Measurements from ENCODE around the gene CCDC24. TPM values are rescaled to one million over a fixed set of nuclear protein-coding genes. Genes with fewer than 3 reads are reported as not detected.

Gene CCDC24
- total RNA-seq, 1 donor from 2014 or later: 12.4 TPM

DNA sequence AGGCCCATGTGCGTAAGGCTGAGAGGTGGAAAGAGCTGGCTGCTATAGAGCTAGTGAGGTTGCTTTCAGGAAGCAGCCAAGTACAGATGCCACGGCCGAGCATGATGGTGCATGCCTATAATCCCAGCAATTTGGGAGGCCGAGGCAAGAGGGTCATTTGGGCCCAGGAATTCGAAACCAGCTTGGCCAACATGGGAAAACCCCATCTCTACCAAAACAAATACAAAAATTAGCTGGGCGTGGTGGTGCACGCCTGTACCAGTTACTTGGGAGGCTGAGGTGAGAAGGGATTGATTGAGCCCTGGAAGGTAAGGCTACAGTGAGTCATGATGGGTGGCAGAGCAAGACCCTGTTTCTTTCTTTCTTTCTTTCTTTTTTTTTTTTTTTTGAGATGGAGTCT lies 2.7 kb downstream of the CCDC24 start:
- no peaks in the 10 kb centered on the region for H3K27me3 Mint-ChIP-seq (ENCODE audit: low read depth)
- no peak for DNase-seq (ENCODE audit: low spot score in 2 of 2, unreplicated experiment in 2 of 2)
- no peak overlapping the region for H3K4me3 Mint-ChIP-seq
- peaks cover 12% of the 10 kb centered on the region for H3K4me1 Mint-ChIP-seq
- TF ChIP-seq CTCF (IDR thresholded peaks at IDR 0.05; ENCODE audit: unreplicated experiment): no peak
- no peaks in the 10 kb centered on the region for H3K36me3 Mint-ChIP-seq
- H3K9me3 Mint-ChIP-seq: no peaks in the 10 kb centered on the region
- no peak overlapping the region for H3K27ac Mint-ChIP-seq

DNA sequence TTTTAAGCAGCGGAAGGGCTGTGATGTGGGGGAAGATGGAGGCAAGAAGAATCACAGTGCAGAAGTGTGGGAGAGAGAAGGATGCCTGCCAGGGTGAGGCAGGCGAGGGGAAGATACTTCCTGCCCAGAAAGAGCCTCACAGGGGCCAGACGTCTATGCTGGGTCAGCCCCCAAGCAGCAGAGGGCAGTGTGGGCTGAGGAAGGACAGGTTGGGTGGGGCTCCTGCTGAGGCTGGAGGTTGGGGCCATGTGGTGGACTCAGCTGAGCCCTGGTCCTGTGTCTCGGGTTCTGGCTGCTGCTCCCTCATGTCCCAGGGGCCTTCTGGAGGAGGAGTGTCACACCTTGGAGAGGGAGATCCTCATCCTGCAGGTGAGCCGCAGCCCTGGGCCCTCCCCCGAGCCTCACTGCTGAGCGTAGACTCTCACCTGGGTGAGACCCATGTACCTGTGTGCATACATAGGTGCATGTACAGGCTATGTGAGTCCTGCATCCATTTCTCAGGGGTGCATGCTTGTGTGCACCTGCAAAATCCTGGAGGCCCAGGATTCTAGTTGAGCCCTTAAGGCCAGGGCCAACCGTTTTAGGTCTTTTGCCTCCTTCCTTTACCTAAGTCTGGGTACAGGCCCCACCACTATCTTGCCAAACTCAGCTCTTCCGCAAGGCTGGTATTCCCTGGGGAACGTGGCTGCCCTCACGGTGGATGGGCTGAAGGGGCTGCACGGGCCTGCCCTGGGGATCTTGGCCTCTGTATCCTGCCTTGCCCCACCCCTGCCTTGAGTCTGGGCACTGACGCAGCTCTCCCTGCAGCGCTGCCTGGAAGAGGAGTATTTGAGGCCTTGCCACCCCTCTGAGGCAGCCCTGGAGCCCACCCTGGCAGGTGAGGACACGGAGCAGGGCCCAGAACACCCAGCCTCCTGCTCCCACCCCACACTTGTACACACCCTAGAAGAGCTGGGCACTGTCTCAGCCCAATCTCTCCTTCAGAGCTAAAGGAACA lies 3.7 kb downstream of the CCDC24 start:
- H3K4me1 Mint-ChIP-seq: peaks cover 12% of the 10 kb centered on the region
- H3K4me3 Mint-ChIP-seq: no peak overlapping the region
- DNase-seq (ENCODE audit: low spot score in 2 of 2, unreplicated experiment in 2 of 2): no peak
- no peak for TF ChIP-seq CTCF (IDR thresholded peaks at IDR 0.05; ENCODE audit: unreplicated experiment)
- H3K9me3 Mint-ChIP-seq: no peaks in the 10 kb centered on the region
- no peak overlapping the region for H3K27ac Mint-ChIP-seq
- no peaks in the 10 kb centered on the region for H3K27me3 Mint-ChIP-seq (ENCODE audit: low read depth)
- no peaks in the 10 kb centered on the region for H3K36me3 Mint-ChIP-seq

GRCh38 chr1:43995984-43996732 lies 4.8 kb downstream of the CCDC24 start:
- no peak overlapping the region for H3K4me3 Mint-ChIP-seq

DNA sequence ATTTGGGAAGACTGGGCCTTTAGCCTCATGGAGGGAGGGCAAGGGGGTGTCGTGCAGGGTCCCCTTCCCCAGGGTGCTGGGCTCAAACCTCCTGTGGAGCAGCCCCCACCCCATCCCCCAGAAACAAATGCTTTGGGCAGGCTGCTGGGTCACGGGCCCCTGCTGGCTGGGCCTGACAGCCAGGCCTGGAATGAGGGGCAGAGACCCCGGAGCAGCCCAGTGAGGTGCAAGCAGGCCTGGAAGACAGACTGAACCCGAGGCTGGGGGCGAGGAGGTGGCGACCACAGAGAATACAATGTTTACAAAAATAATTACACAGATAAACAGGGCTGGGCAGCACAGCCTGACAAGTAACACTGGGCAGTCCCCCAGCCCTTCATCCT lies 5.3 kb downstream of the CCDC24 start:
- DNase-seq (ENCODE audit: low spot score in 2 of 2, unreplicated experiment in 2 of 2): no peak
- Mint-ChIP-seq H3K4me1 (peaks cover 9% of the 10 kb centered on the region), H3K9me3 (no peaks in the 10 kb centered on the region), H3K36me3 (peaks cover 6% of the 10 kb centered on the region), H3K27me3 (ENCODE audit: low read depth) (no peaks in the 10 kb centered on the region), H3K27ac (no peak overlapping the region), H3K4me3 (no peak overlapping the region)
- TF ChIP-seq CTCF (IDR thresholded peaks at IDR 0.05; ENCODE audit: unreplicated experiment): no peak

More at GRCh38 chr1:43995984-43996732, 4.8 kb downstream of the CCDC24 start:
- Mint-ChIP-seq H3K36me3 (peaks cover 2% of the 10 kb centered on the region), H3K9me3 (no peaks in the 10 kb centered on the region), H3K27me3 (ENCODE audit: low read depth) (no peaks in the 10 kb centered on the region), H3K4me1 (peaks cover 9% of the 10 kb centered on the region), H3K27ac (no peak overlapping the region)
- no peak for DNase-seq (ENCODE audit: low spot score in 2 of 2, unreplicated experiment in 2 of 2)
- no peak for TF ChIP-seq CTCF (IDR thresholded peaks at IDR 0.05; ENCODE audit: unreplicated experiment)

DNA sequence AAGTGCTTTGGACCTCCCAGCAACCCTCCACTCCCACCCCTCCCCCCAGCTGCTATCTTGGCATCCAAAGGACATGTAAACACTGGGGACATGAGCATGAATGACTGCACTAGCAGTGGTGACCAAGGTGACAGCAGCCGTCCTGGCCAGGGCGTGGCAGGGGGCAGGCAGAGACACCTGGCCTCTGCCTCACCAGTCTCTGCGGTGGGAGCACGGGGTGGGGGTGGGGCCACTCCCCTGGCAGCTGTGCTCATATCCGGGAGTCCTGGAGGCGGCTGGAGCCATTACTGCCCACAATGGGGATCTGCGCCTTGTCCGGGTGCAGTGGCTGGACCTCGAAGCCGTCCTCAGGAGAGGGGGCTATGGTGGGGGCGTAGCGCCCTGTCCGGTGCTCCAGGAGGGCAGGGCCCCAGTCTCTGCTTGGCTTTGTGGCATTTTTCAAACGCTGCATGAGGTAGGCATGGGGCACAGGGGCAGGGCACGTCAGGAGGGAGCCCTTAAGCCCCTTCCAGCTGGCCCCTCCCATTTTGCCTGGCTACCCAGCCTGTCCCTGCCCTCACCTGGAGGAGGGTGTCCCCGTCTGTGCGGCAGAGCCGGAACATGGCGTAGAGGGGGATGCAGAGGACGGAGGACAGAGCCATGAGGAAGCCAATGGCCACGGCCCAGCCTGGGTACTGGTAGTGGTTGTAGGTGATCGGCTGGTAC lies 6.0 kb downstream of the CCDC24 start:
- TF ChIP-seq CTCF (IDR thresholded peaks at IDR 0.05; ENCODE audit: unreplicated experiment): no peak
- Mint-ChIP-seq H3K4me1 (peaks cover 5% of the 10 kb centered on the region), H3K27me3 (ENCODE audit: low read depth) (no peaks in the 10 kb centered on the region), H3K27ac (no peak overlapping the region), H3K4me3 (no peak overlapping the region), H3K36me3 (peaks cover 6% of the 10 kb centered on the region), H3K9me3 (no peaks in the 10 kb centered on the region)
- DNase-seq (ENCODE audit: low spot score in 2 of 2, unreplicated experiment in 2 of 2): no peak
